ENCODE data around the gene SPPL2C.

DNA sequence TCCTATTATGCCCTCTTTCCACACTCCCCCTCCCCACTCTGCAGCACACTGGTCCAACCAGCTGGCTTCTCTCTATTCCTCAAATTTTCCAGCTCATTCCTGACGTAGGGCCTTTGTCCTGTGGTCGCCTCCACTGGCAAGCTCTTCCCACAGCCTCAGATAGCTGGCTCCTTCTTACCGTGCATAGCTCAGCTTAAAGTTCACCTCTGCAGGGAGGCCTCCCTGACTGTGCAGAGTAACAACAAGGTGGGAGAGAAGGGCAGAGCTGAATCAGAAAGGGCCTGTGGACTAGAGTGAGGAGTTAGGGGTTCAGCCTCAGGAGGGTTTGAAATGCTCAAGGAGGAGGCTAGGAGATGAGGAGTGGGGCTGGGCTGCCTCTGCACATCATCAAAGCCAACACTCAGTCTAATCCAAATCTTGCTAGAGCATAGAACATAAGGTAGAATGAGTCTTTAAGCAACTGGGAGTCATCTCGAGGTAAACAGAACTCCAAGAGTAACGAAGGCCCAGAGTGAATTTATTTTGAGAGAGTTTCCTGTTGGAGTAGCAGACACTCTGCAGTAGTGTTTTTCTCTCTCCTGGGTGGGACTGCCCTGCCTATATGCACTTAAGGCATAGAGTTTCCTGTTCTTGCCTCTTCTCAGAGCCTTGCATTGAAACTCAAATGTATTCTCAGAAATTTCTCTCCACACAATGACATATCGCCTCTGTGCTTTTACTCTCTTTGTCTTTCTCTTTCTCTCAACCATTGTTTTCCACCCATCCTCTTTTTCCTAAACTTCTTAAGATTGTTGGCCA lies 19.4 kb downstream of the SPPL2C start:
- no peak for TF ChIP-seq POLR2AphosphoS5 (IDR thresholded peaks at IDR 0.05)
- TF ChIP-seq, protein P1, sequence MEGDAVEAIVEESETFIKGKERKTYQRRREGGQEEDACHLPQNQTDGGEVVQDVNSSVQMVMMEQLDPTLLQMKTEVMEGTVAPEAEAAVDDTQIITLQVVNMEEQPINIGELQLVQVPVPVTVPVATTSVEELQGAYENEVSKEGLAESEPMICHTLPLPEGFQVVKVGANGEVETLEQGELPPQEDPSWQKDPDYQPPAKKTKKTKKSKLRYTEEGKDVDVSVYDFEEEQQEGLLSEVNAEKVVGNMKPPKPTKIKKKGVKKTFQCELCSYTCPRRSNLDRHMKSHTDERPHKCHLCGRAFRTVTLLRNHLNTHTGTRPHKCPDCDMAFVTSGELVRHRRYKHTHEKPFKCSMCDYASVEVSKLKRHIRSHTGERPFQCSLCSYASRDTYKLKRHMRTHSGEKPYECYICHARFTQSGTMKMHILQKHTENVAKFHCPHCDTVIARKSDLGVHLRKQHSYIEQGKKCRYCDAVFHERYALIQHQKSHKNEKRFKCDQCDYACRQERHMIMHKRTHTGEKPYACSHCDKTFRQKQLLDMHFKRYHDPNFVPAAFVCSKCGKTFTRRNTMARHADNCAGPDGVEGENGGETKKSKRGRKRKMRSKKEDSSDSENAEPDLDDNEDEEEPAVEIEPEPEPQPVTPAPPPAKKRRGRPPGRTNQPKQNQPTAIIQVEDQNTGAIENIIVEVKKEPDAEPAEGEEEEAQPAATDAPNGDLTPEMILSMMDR (IDR thresholded peaks at IDR 0.05) = no peak

Measured in sigmoid colon (tissue), 4 donors.